Activated naive CD8-positive, alpha-beta T cell treated with anti-CD3 and anti-CD28 coated beads, Interleukin-2, amount 50 U/mL, for 24 hours (primary cell): ENCODE results near the gene BDNF.
"Not testable (repeated sequence)": the region's sequence is repeated elsewhere in the genome, so short reads cannot be mapped to it uniquely, and the experiment has no call there.

ENCODE experiments used
- ATAC-seq: fragments of 150-1000 bp; cut with Tn5 transposase; one replicate; pipeline ENCODE4 v1.10.0; 2021
- DNase-seq: peaks from one replicate; pipeline ENCODE4 v3.0.0; 2021
- H3K27ac Mint-ChIP-seq: one replicate; pipeline ENCODE4 v1.8.0; 2021; ENCODE audit warnings: mild to moderate bottlenecking, mixed read lengths
- H3K27me3 Mint-ChIP-seq: one replicate; pipeline ENCODE4 v1.8.0; 2021; ENCODE audit warnings: mixed read lengths
- H3K36me3 Mint-ChIP-seq: one replicate; pipeline ENCODE4 v1.8.0; 2021; ENCODE audit warnings: low read depth, mixed read lengths
- H3K4me1 Mint-ChIP-seq: one replicate; pipeline ENCODE4 v1.8.0; 2021; ENCODE audit warnings: mixed read lengths
- H3K4me3 Mint-ChIP-seq: one replicate; pipeline ENCODE4 v1.8.0; 2021; ENCODE audit warnings: mild to moderate bottlenecking, moderate library complexity, mixed read lengths
- H3K9me3 Mint-ChIP-seq: one replicate; pipeline ENCODE4 v1.8.0; 2021; ENCODE audit warnings: mixed read lengths

Gene BDNF

DNA sequence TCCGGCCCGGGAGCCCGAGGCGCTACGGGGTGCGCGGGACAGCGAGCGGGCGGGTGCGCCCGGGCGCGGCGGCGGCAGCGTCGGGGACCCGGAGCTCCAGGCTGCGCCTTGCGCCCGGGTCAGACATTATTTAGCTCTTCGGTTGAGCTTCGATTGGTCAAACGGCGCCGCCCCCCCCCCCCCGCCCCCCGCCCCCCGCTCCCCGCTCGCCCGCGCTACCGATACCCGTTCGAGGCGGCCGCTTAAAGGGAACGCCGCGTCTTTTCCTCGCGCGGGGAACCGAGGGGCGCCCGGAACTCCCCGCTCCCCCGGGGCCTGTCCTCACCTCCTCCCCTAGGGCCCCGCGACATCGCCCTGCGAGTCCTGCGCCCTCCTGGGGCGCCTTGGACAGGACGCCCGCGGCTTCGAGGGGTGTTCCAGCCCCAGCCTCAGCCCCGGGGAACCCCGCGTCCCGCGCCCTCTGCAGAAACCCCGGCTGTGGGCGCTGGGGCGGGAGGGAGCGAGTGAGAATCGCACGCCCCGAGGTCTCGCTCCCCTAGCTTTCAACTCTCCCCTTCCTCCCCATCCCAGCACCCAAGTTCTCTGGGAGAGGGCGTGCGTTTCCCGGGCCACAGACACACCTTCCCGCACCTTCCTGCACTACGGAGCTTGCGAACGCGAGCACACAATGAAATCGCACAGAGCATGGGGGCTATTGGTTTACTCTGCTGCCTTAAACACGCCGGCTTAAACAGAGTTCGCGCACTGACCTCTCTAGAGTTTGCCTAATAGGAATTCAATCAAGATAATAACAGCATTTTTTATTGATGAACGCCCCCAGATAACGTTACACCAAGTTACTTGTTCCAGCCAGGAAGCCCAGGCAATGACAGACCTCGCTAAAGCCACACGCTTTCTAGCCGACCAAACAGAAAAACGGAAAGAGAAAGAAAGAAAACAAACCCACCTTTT lies at the start of gene BDNF:
Gene BDNF, minus strand, starts transcription at position 105 of the 951 bp plus-strand sequence. CDS start 41,891 bp downstream, outside the sequence.
- peak; percentile 15 for DNase-seq
- ATAC-seq, result no peak
- peaks cover 22% of the 10 kb centered on the region for H3K4me1 Mint-ChIP-seq
- peak within 1 kb of the TSS; percentile 56 for H3K4me3 Mint-ChIP-seq
- no peaks in the 10 kb centered on the region for H3K9me3 Mint-ChIP-seq
- H3K36me3 Mint-ChIP-seq, result no peaks in the 10 kb centered on the region
- H3K27me3 Mint-ChIP-seq, result peaks cover 65% of the 10 kb centered on the region
- no peak within 1 kb of the TSS for H3K27ac Mint-ChIP-seq

DNA sequence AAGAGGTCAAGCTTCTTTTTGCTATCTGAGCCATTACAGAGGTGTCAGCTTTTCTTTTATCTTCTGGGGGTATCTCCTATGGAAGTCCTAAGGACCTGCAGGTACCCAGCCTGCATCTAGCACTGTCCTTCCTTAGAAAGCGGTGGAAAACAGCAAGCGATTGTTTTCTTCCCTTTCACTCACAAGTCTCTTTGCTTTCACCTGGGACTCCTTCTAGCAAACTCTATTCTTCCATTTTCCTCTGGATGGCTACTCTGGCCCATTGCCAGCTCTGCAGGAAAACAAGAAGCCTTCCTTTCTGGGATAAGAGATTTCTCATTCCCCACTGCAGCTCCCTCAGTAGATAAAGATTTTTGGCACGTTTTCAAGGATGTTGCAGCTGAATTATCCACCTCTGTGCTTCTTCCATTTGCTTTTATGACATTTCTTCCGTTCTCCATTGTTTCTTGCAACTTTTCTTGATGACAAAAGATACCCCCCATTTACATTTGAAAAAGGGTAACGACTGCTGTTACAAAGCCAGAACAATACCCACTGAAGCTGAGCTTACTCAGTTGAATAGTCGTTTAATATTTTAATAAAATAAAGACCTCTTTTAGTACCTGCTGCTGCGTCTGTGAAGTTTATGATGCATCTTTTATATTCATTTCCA lies 40.2 kb upstream of the BDNF start:
- Mint-ChIP-seq H3K27ac (no peak overlapping the region), H3K4me3 (no peak overlapping the region), H3K27me3 (peaks cover 2% of the 10 kb centered on the region), H3K36me3 (no peaks in the 10 kb centered on the region), H3K4me1 (no peaks in the 10 kb centered on the region), H3K9me3 (no peaks in the 10 kb centered on the region)
- DNase-seq (no peak), ATAC-seq (no peak)

- DNase-seq (no peak), ATAC-seq (no peak)
- H3K27ac Mint-ChIP-seq, result no peak overlapping the region
- H3K9me3 Mint-ChIP-seq, result no peaks in the 10 kb centered on the region
- no peaks in the 10 kb centered on the region for H3K36me3 Mint-ChIP-seq
- no peak overlapping the region for H3K4me3 Mint-ChIP-seq
- no peaks in the 10 kb centered on the region for H3K4me1 Mint-ChIP-seq
- peaks cover 2% of the 10 kb centered on the region for H3K27me3 Mint-ChIP-seq
Observed at GRCh38 chr11:27735281-27735680, 35.0 kb upstream of the BDNF start.

DNA sequence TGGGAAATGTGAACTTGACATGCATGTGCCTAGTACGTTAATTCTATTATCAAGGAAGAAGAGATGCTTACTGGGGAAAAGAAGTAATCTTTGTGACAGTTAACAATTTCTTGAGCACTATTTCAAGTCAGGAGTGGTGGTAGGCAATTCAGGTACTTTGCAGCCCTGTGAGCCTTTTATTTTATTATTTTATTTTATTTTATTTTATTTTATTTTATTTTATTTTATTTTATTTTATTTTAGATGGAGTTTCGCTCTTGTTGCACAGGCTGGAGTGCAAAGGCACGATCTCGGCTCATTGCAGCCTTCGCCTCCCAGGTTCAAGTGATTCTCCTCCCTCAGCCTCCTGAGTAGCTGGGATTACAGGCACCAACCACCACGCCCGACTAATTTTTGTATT lies 31.5 kb upstream of the BDNF start:
- not testable (repeated sequence) for DNase-seq, H3K36me3 Mint-ChIP-seq, ATAC-seq, H3K4me1 Mint-ChIP-seq, H3K27ac Mint-ChIP-seq, H3K27me3 Mint-ChIP-seq, H3K9me3 Mint-ChIP-seq, H3K4me3 Mint-ChIP-seq

DNA sequence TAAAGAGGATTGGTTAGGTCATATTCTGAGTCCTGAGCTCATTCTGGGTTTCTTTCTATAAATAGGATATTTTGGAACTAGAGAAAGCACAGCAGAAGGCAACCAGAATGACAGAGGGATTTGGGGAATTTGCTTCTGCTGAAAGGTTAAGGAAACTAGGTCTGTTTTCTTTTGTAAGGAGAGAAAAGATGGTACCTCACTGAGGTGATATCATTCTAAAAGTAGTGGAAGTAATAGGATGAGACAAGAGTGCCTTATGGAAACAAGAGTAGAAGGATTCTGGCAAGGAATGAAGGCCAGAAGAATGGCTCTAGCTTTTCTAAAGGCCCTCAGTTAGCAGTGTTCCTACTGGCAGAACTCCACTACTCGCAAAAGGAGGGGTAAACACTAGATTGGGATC lies 26.7 kb upstream of the BDNF start:
- Mint-ChIP-seq H3K4me1 (no peaks in the 10 kb centered on the region), H3K36me3 (no peaks in the 10 kb centered on the region)

GRCh38 chr11:27723687-27724086 lies 23.4 kb upstream of the BDNF start:
- Mint-ChIP-seq H3K27ac (no peak overlapping the region), H3K27me3 (peaks cover 49% of the 10 kb centered on the region), H3K9me3 (peaks cover 19% of the 10 kb centered on the region), H3K4me1 (peaks cover 4% of the 10 kb centered on the region), H3K4me3 (no peak overlapping the region), H3K36me3 (peaks cover 9% of the 10 kb centered on the region)
- DNase-seq (no peak), ATAC-seq (no peak)

More for the DNA sequence above, 26.7 kb upstream of the BDNF start:
- no peak for DNase-seq
- ATAC-seq, result no peak
- Mint-ChIP-seq H3K27me3 (peaks cover 21% of the 10 kb centered on the region), H3K27ac (no peak overlapping the region), H3K9me3 (peaks cover 5% of the 10 kb centered on the region), H3K4me3 (no peak overlapping the region)

GRCh38 chr11:27722953-27723344 lies 22.7 kb upstream of the BDNF start:
- no peak overlapping the region for H3K27ac Mint-ChIP-seq
- DNase-seq, result no peak
- peaks cover 19% of the 10 kb centered on the region for H3K9me3 Mint-ChIP-seq
- H3K27me3 Mint-ChIP-seq, result peaks cover 53% of the 10 kb centered on the region
- H3K36me3 Mint-ChIP-seq, result peaks cover 10% of the 10 kb centered on the region
- no peak for ATAC-seq
- no peak overlapping the region for H3K4me3 Mint-ChIP-seq
- peaks cover 4% of the 10 kb centered on the region for H3K4me1 Mint-ChIP-seq

DNA sequence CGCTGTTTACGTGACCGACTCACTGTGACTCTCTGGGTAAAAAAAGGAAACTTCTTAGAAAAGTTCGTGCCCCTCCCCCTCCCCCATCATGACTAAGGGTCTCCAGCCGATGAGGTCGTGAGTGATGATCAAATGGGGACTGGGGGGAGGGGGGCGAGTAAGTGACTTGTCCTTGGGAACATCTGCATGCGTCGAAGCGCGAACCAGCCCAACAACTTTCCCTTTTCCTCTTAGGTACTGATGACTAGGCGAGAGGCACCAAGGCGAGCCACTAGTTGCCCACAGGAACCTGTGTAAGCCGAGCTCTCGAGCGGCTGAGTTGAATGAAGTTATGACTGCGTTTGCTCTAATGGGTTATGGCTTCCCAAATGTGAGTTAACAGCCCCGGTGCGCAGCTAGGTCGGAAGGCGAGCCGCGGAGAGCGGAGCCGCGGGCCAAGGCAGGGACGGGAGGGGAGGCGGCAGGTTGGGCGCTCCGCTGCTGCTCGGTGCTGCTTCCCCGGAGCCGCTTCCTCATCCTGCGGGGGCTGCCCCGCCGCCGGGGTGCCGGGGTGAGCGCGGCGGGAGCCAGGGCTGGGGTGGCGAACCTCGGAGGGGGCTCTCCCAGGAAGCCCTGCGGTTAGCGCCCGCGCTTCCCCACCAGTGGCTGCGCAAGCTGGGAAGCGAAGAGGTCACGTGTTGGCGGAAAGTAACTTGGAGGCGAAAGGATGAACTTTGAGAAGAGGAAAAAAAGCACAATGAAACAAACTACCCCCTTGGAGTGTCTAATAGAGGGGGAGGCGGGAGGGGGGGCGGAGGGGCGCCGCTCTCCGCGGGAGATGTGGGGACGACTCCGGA lies 22.1 kb upstream of the BDNF start:
- H3K36me3 Mint-ChIP-seq, result peaks cover 10% of the 10 kb centered on the region
- ATAC-seq, result peak; percentile 65
- DNase-seq, result peak; percentile 34
- peaks cover 4% of the 10 kb centered on the region for H3K4me1 Mint-ChIP-seq
- H3K27me3 Mint-ChIP-seq, result peaks cover 60% of the 10 kb centered on the region
- no peak overlapping the region for H3K27ac Mint-ChIP-seq
- H3K4me3 Mint-ChIP-seq, result no peak overlapping the region
- H3K9me3 Mint-ChIP-seq, result peaks cover 19% of the 10 kb centered on the region

GRCh38 chr11:27721264-27722116 lies 21.2 kb upstream of the BDNF start:
- H3K4me1 Mint-ChIP-seq, result peaks cover 4% of the 10 kb centered on the region
- H3K36me3 Mint-ChIP-seq, result peaks cover 10% of the 10 kb centered on the region
- no peak for ATAC-seq
- H3K27me3 Mint-ChIP-seq, result peaks cover 63% of the 10 kb centered on the region
- H3K9me3 Mint-ChIP-seq, result peaks cover 19% of the 10 kb centered on the region
- no peak overlapping the region for H3K4me3 Mint-ChIP-seq
- no peak overlapping the region for H3K27ac Mint-ChIP-seq
- DNase-seq, result no peak

GRCh38 chr11:27720277-27720830 lies 20.1 kb upstream of the BDNF start:
- peaks cover 10% of the 10 kb centered on the region for H3K36me3 Mint-ChIP-seq
- H3K27me3 Mint-ChIP-seq, result peaks cover 63% of the 10 kb centered on the region
- H3K4me3 Mint-ChIP-seq, result no peak overlapping the region
- peak; percentile 30 for DNase-seq
- no peak for ATAC-seq
- H3K27ac Mint-ChIP-seq, result no peak overlapping the region
- peaks cover 19% of the 10 kb centered on the region for H3K9me3 Mint-ChIP-seq
- peaks cover 4% of the 10 kb centered on the region for H3K4me1 Mint-ChIP-seq

DNA sequence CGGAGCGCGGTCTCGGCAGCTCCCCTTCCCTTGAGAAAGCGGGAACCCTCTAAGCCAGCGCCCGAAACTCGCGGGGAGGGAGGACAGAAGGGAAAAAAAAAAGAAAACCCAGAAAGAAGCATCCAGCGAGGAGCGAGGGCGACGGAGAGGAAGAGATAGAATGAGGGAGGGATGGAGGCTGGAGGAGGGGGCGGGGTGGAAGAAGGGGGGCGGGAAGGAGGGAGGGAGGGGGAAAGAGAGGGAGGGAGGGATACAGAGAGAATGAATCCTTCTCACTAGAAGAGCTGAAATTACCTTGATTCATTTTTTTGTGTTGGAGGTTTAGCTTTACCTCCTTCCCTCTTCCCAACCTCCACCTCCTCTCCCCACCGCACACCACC lies 19.3 kb upstream of the BDNF start:
- ATAC-seq (no peak), DNase-seq (no peak)
- Mint-ChIP-seq H3K9me3 (peaks cover 19% of the 10 kb centered on the region), H3K27me3 (peaks cover 62% of the 10 kb centered on the region), H3K27ac (no peak overlapping the region), H3K4me3 (no peak overlapping the region), H3K36me3 (peaks cover 10% of the 10 kb centered on the region), H3K4me1 (peaks cover 4% of the 10 kb centered on the region)

- peaks cover 4% of the 10 kb centered on the region for H3K4me1 Mint-ChIP-seq
- peaks cover 61% of the 10 kb centered on the region for H3K27me3 Mint-ChIP-seq
- H3K9me3 Mint-ChIP-seq, result peaks cover 19% of the 10 kb centered on the region
- H3K36me3 Mint-ChIP-seq, result peaks cover 10% of the 10 kb centered on the region
- ATAC-seq, result no peak
- H3K4me3 Mint-ChIP-seq, result no peak overlapping the region
- H3K27ac Mint-ChIP-seq, result no peak overlapping the region
- DNase-seq, result no peak
Observed at GRCh38 chr11:27718863-27719545, 18.7 kb upstream of the BDNF start.

DNA sequence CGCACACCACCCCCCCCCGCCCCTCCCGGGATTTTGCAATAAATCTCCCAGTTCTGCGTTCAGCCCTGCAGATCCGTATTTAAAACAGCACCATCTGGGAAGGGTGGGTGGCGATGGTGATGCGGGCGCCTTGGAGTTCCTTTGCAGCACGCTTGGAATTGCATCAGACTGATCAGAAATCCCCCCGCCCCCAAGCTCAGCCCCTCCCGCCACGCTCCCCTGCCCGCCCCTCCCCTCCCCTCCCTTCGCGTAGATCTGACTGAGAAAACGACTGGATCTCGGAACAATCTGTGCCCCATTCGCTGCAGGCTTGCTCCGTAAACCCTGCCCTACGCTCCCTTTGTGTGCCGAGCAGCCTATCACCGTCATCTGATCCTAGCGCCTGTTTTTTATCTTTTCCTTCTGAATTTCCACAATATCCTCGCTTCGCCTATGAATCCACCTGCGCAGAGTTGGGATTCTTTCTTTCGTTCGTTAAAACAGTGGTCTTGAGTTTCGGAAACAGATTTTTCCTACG lies 18.1 kb upstream of the BDNF start:
- H3K27me3 Mint-ChIP-seq, result peaks cover 55% of the 10 kb centered on the region
- peaks cover 10% of the 10 kb centered on the region for H3K36me3 Mint-ChIP-seq
- no peak for DNase-seq

More for the DNA sequence above, 18.1 kb upstream of the BDNF start:
- ATAC-seq, result no peak
- Mint-ChIP-seq H3K4me1 (peaks cover 4% of the 10 kb centered on the region), H3K9me3 (peaks cover 19% of the 10 kb centered on the region), H3K27ac (no peak overlapping the region), H3K4me3 (no peak overlapping the region)
